ENCODE measurements around the gene FKBP1B. TPM values are rescaled to one million over a fixed set of nuclear protein-coding genes. Genes with fewer than 3 reads are reported as not detected.
A peak's percentile ranks its signal among the peaks of the same experiment; 100 is the strongest.

The FKBP1B gene
- total RNA-seq, 1 experiment from 2014 or later: 59.7 TPM

DNA sequence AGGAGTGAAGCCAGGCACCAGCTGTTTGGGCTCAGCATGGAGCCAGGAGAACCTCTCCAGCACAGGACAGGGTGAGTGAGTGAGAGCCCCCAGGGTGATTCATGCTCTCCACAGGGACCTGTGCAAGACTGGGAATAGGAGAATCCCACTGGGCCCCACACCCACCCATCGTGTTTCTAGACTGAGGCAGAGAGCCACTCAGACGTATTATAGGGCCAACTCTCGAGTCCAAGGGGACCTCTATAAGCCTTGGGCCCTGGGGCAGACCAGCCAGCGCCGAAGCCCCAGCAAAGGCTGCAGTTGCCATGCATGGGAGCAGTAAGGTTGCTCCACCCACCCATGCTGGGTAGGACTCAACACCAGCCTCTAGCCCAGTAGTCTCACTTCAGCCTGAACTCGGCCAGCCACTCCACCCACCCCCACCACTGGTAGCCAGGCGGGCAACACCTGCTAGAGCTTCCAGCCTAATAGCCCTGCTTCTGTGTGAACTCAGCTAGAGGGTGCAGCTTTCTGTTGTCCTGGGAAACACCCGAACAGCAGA lies 54.6 kb downstream of the FKBP1B start:
- no peak overlapping the region for H3K9ac ChIP-seq (ENCODE audit: extremely low read depth, insufficient read length, low read length)
- H3K23me2 ChIP-seq (ENCODE audit: insufficient read length, low read depth, low read length, poor library complexity, severe bottlenecking): no peaks in the 10 kb centered on the region
- no peaks in the 10 kb centered on the region for H3K4me1 ChIP-seq (ENCODE audit: insufficient read depth, low read length)
- H3K18ac ChIP-seq (ENCODE audit: insufficient read length, low read depth, low read length): no peak overlapping the region
- no peak overlapping the region for H4K5ac ChIP-seq (ENCODE audit: insufficient read length, low read depth, low read length)
- H3K4me1 Mint-ChIP-seq: peaks cover 0 to 5% of the 10 kb centered on the region in 2 experiments; a peak in 1 of 4 replicates
- no peaks in the 10 kb centered on the region for H3K79me1 ChIP-seq (ENCODE audit: insufficient read depth, low read depth, low read length, poor library complexity, severe bottlenecking)
- TF ChIP-seq, protein P1, sequence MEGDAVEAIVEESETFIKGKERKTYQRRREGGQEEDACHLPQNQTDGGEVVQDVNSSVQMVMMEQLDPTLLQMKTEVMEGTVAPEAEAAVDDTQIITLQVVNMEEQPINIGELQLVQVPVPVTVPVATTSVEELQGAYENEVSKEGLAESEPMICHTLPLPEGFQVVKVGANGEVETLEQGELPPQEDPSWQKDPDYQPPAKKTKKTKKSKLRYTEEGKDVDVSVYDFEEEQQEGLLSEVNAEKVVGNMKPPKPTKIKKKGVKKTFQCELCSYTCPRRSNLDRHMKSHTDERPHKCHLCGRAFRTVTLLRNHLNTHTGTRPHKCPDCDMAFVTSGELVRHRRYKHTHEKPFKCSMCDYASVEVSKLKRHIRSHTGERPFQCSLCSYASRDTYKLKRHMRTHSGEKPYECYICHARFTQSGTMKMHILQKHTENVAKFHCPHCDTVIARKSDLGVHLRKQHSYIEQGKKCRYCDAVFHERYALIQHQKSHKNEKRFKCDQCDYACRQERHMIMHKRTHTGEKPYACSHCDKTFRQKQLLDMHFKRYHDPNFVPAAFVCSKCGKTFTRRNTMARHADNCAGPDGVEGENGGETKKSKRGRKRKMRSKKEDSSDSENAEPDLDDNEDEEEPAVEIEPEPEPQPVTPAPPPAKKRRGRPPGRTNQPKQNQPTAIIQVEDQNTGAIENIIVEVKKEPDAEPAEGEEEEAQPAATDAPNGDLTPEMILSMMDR (conservative IDR thresholded peaks at IDR 0.05): no peak
- DNase-seq: no peak
- peaks cover 14 to 21% of the 10 kb centered on the region in 2 experiments; a peak in 4 of 5 replicates for H3K9me3 Mint-ChIP-seq
- H3T11ph ChIP-seq (ENCODE audit: low read length): no peak overlapping the region
- no peak overlapping the region for H2BK12ac ChIP-seq (ENCODE audit: insufficient read length, low read depth, low read length)
- no peak overlapping the region for H2BK20ac ChIP-seq (ENCODE audit: low read depth, low read length, poor library complexity, severe bottlenecking)
- no CpG with 5 or more reads among the region's 8 CpGs for WGBS (ENCODE audit: extremely low coverage, insufficient read length, low lambda C conversion rate)
- H2BK120ac ChIP-seq (ENCODE audit: low read depth, low read length, poor library complexity, severe bottlenecking): no peak overlapping the region
- no peak overlapping the region for H2AK5ac ChIP-seq (ENCODE audit: insufficient read length, low read length)
- H2BK15ac ChIP-seq (ENCODE audit: low read depth, low read length): no peak overlapping the region
- H3K4ac ChIP-seq (ENCODE audit: low read depth, low read length): no peak overlapping the region
- H3K56ac ChIP-seq (ENCODE audit: insufficient read length, low read depth, low read length): no peak overlapping the region
- H3K36me3 Mint-ChIP-seq (ENCODE audit: insufficient read depth in 1 of 3, low read depth in 3 of 3): peaks cover 0 to 9% (median 0%) of the 10 kb centered on the region in 3 experiments; a peak in 3 of 7 replicates
- H4K8ac ChIP-seq (replicated peaks; ENCODE audit: insufficient read length, low read depth, low read length): peak overlapping the region; percentile 18
- H3K14ac ChIP-seq (ENCODE audit: insufficient read depth, low read length): no peak overlapping the region
- H3K79me2 ChIP-seq (ENCODE audit: insufficient read depth, low read length): no peaks in the 10 kb centered on the region
- H4K20me1 ChIP-seq (ENCODE audit: control insufficient read depth, insufficient read depth, insufficient read length): no peaks in the 10 kb centered on the region
- no peaks in the 10 kb centered on the region for H3K27me3 ChIP-seq (ENCODE audit: insufficient read depth, low read length)
- H3K27me3 Mint-ChIP-seq (ENCODE audit: low read depth): no peaks in the 10 kb centered on the region; the same call in 1 of the 2 replicates
- no peak overlapping the region for H3K4me3 Mint-ChIP-seq
- H2AFZ ChIP-seq (ENCODE audit: low read length): no peak overlapping the region
- no peak overlapping the region for H3K27ac ChIP-seq (ENCODE audit: insufficient read length, low read depth, low read length)
- no peaks in the 10 kb centered on the region for H3K9me3 ChIP-seq (ENCODE audit: control insufficient read depth, low read depth, low read length)
- no peak overlapping the region for H3K27ac Mint-ChIP-seq
- no peak overlapping the region for H2BK5ac ChIP-seq (ENCODE audit: insufficient read length, low read length)
- no peak overlapping the region for H3K4me2 ChIP-seq (ENCODE audit: insufficient read depth, insufficient read length, low read length)
- H4K91ac ChIP-seq (ENCODE audit: insufficient read length, low read depth, low read length): no peak overlapping the region
- no peak overlapping the region for H3K23ac ChIP-seq (ENCODE audit: insufficient read length, low read depth, low read length)
